Measurements from ENCODE around the gene IL1RL2. TPM values are rescaled to one million over a fixed set of nuclear protein-coding genes. Genes with fewer than 3 reads are reported as not detected.

The IL1RL2 gene
- total and polyA plus RNA-seq, 2 of the 8 experiments (the other 6 are each of a cell fraction or from before 2014, with no cell fraction given) = not detected

DNA sequence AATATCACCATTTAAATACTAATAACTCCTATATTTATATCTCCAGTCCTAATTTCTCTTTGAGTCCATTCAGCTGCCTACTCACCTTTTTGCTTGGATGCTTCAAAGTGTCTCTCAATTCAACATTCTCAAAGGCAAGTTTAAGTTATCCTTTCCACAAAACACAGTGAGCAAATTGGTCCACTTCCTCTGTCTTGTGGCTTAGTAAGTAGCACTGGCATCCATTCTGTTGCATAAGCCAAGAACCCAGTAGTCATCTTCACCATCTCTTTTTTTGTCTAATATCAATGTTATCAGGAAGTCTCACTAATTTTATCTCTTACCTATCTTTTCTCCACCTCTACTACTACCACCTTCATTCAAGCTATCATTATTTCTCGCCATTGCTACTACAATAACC lies 97.2 kb downstream of the IL1RL2 start (continued):
- no peak for TF ChIP-seq RBBP5 (IDR thresholded peaks at IDR 0.05; ENCODE audit: borderline replicate concordance, low read depth, low read length)
- TF ChIP-seq SIN3A (conservative IDR thresholded peaks at IDR 0.05 in 1 of 2, IDR thresholded peaks at IDR 0.05 in 1 of 2; ENCODE audit: low read depth in 1 of 2, low read length in 2 of 2) = no peak
